H1 (cell line): Measurements from ENCODE around the gene STAT5A. TPM values are rescaled to one million over a fixed set of nuclear protein-coding genes. Genes with fewer than 3 reads are reported as not detected.

Experiments used
- CHD7 ChIP-seq: fragments of 300-600 bp; sonication (generic); IDR thresholded peaks from 2 replicates; pipeline ENCODE4 v1.7.1; 2012; ENCODE audit warnings: low read length, moderate library complexity, mild to moderate bottlenecking, inconsistent platforms; ENCODE audit not compliant: insufficient replicate concordance
- CREB1 ChIP-seq: IDR thresholded peaks from 2 replicates; pipeline ENCODE4 v1.6.1; 2012; ENCODE audit warnings: inconsistent platforms
- MAFK ChIP-seq: IDR thresholded peaks from 2 replicates; pipeline ENCODE4 v1.6.1; 2012; ENCODE audit warnings: low read depth, mild to moderate bottlenecking, improper control_type of control experiment, low read length
- NRF1 ChIP-seq: IDR thresholded peaks from 2 replicates; pipeline ENCODE4 v1.6.1; 2011; ENCODE audit warnings: mild to moderate bottlenecking, low read depth, low read length, improper control_type of control experiment
- RAD21 ChIP-seq, 2 experiments: IDR thresholded peaks in 1 of 2; conservative IDR thresholded peaks in 1 of 2; 2 replicates each; pipeline ENCODE4 v1.6.1; 2011; ENCODE audit warnings: low read depth in 2 of 2, low read length in 2 of 2, improper control_type of control experiment in 1 of 2, inconsistent platforms in 1 of 2, mild to moderate bottlenecking in 1 of 2, moderate library complexity in 1 of 2
- RNF2 ChIP-seq: fragments of 200-900, 300-1000 bp; sonication (generic); IDR thresholded peaks from 2 replicates; pipeline ENCODE4 v1.7.1; 2016; ENCODE audit warnings: borderline replicate concordance, low read depth, mild to moderate bottlenecking, antibody characterized with exemption, low read length; ENCODE audit not compliant: poor library complexity, severe bottlenecking; ENCODE audit errors: missing control alignments
- SP4 ChIP-seq: IDR thresholded peaks from 2 replicates; pipeline ENCODE4 v1.6.1; 2012; ENCODE audit warnings: low read length, inconsistent platforms
- SUZ12 ChIP-seq: fragments of 200-600 bp; sonication (generic); IDR thresholded peaks from 2 replicates; pipeline ENCODE4 v1.6.1; 2012; ENCODE audit warnings: mild to moderate bottlenecking, inconsistent platforms, low read length, moderate library complexity, mixed read lengths
- TCF12 ChIP-seq: IDR thresholded peaks from 2 replicates; pipeline ENCODE4 v1.6.1; 2011; ENCODE audit warnings: low read depth, mild to moderate bottlenecking, low read length
- polyA plus RNA-seq, 7 experiments: library from polyadenylated mRNA; depleted of rRNA in 3 of 7; stranded (reverse) in 5 of 7; unstranded in 2 of 7; fragments of >200 nt in 5 of 7; fragments of 200-250 nt in 2 of 7; gene quantifications; 1 replicate in 5 of 7; 2 replicates in 1 of 7; 4 replicates in 1 of 7; pipeline versions ENCODE4 v1.2.1 to v1.2.3, GENCODE V29; 2011 to 2013; ENCODE audit warnings: missing spikeins in 2 of 7, mixed read lengths in 2 of 7
- total RNA-seq: library from RNA; stranded (reverse); fragmentation: NEBNext Ultra II Directional; extraction: Animal tissue kit (Norgen Biotek cat#: 25700); gene quantifications from 2 replicates; pipeline ENCODE4 v1.2.1, GENCODE V29; 2021

Gene STAT5A
- total and polyA plus RNA-seq, 2 of the 8 experiments (the other 6 are each of a cell fraction or from before 2014, with no cell fraction given) = 4.2 to 5.4 TPM

GRCh38 chr17:42305543-42306384, 17.5 kb downstream of the STAT5A start (continued):
- TF ChIP-seq CHD7 (no peak), SP4 (no peak), MAFK (no peak), RAD21 (IDR thresholded peaks at IDR 0.05 in 1 of 2, conservative IDR thresholded peaks at IDR 0.05 in 1 of 2; ENCODE audit: low read depth in 2 of 2, low read length in 2 of 2) (no peak), SUZ12 (no peak), TCF12 (no peak), NRF1 (no peak), RNF2 (no peak), CREB1 (no peak)
